ENCODE data around the gene SH3PXD2A.

Gene SH3PXD2A

DNA sequence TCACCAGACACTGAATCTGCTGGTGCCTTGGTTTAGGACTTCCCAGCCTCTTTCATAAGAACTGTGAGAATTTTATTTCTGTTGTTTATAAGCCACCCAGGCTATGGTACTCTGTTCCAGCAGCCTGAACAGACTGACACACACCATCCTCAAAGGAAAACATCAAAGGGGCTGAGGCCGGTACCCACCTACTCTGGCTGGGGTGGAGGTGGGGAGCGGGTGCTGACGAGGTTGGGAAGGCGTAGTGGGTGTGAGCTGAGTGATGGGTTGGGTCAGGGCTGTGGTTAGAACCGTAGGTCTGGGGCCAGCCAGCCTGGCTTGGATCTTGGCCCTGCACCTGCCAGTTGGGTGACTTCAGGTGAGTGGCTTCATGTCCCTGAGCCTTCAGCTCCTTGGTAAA is 136.3 kb downstream of the SH3PXD2A start:
- no peak for DNase-seq

DNA sequence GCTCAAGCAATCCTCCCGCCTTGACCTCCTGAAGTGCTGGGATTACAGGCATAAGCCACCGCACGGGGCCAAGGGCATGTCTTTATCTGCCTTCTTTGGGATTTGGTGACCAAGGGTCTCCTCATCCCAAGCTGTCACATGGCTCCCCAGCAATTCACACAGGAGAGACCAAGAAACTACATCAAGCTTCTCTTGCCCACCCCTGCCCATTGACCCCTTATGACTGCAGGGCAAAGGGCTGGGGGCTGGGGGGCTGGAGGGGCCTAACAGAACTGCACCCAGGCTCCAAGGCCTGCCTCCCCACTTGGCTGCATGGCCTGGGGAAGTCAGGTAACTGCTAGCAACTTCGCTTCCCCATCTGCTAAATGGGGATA is 137.1 kb downstream of the SH3PXD2A start:
- no peak for DNase-seq

DNA sequence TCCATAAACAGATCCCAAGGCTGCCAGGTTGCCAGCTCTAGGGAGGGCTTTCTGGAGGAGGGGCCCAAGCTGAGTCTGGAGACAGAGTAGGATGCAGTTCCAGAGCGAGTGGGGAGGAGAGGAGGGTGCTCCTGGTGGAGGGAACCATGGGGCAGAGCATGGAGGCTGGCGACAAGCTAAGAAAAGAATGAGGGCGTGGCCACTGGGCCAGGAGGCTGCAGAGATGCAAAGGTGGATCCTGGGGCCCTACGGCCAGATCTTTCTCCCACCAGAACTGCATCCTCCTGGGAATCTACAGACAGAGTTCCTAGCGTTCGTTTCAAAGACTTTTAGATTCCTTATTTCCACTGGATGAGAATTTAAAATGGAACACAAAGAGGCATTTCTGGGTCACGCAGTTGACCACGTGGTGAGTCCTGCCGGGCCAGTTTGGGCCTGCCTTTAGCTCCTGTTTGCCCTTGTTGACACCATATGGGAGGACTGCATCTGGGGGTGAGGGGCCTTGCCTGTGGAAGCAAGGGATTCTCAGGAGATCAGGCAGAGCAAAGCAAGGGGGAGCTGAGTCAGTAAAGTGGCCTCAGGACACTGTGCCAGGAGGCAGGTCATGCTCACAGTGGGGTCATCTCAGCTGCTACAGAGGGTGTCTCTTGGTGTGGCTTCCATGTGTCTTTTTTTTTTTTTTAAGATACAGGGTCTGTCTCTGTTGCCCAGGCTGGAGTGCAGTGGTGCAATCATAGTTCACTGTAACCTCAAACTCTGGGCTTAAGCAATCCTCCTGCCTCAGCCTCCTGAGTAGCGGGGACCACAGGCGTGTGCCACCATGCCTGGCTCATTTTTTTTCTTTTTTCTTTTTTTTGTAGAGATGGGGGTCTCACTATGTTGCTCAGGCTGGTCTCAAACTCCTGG is 137.8 kb downstream of the SH3PXD2A start:
- no peak for DNase-seq

DNA sequence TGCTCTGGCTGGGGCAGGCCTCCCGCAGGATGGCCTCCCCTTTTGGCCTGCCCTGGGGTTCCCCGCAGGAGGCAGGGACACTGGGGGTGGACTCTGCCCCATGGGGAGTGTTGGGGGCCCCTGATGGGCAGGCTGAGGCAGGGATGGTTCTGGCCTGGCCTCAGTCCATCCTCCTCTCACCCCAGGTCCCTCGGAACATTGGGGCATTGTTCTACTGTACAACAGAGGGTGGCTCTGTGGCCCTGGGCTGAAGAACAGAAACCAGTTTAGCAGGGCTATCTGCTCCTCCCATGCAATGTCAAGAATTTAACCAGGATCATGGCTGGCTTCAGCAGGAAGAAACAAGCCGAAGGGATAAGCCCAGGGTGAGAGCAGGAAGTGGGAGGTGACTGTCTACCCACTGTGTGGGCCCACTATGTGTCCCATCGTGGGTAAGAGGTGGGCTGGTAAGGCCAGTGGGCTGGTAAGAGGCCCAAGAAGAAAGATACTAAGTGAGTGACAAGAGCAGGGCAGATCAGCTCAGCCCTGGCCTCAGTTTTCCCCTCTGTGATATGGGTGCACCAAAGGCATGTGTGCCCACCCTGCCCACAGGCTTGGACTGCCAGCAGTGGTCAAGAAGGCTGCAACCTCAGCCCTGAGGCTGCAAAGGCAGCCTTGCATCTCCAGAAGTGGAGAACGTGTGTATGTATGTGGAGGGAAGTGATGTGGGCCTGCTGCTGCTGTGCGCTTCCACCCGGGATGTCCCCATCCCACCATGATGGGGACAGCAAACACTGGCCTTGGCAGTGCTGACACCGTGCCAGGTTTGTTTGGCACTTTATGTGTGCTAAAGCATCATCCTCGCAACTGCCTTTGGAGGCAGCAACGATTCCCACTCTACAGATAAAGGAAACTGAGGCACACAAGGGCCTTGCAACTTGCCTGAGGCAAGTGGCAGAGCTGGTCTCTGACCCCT is 138.9 kb downstream of the SH3PXD2A start:
- DNase-seq = no peak

DNA sequence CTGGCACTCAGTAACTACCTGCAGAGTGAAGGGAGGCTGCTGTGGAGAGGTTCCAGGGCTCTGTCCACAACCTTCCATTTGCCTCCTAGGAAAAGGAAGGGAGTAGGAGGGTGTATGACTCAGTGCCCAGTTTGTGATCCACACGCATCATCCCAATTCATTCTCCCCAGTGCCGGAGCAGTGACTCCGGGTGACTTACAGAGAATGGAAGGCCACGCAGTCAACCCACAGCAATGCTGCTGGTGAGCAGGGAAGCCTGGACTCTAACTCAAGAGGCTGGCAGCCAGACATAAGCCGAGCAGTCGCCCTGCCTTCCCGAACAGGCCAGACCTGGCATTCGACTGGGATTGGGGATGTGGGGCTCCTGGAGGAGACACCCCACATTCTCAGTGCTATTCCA is 139.9 kb downstream of the SH3PXD2A start:
- DNase-seq = no peak

DNA sequence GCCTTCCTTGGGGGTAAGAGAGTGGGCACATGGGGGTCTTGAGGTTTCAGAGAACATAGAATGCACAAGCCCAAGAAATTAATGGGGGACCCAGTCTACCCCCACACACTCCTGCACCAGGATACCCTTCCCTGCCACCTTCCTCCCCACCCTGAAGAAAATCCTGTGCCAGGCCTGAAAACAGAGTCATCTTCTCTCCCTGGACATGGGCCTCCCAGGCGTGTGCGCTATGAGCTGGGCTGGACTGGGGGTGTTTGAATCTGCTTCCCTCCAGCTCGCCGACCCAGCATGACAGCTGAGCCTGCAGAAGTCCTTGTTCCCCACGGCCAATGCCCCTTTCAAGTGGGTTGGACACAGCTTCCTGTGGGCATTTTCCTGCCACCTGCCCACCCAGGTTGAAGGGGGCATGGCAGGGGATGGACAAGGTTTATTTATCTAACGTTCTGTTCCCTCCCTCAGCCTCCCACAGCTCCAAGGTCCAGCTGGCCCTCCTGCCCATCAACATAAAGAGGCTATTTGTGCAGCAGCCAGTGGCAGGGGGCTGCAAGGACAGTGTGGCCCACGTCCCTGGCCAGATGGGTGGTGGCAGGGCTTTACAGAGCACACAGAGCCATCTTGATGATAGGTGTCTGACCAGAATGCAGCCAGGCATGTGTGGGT is 141.0 kb downstream of the SH3PXD2A start:
- no peak for DNase-seq

DNA sequence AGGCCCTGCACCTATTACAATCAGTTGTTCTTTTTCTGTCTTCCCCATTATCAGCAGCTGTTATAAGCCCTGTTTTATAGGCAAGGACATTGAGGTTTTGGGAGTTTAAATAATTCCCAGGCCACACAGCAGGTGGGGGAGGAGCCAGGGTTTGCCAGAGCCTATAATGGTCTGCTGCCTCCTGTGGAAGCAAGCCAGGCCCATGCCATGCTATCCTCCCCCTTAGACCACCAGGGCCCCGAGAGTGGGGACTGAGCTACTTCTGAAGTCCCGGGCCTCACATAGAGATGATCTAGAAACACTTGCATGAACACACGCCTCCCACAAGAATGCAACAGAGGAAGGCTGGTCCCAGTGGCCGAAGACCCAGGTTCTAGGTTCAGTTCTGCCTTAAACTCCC is 141.7 kb downstream of the SH3PXD2A start:
- no peak for DNase-seq

DNA sequence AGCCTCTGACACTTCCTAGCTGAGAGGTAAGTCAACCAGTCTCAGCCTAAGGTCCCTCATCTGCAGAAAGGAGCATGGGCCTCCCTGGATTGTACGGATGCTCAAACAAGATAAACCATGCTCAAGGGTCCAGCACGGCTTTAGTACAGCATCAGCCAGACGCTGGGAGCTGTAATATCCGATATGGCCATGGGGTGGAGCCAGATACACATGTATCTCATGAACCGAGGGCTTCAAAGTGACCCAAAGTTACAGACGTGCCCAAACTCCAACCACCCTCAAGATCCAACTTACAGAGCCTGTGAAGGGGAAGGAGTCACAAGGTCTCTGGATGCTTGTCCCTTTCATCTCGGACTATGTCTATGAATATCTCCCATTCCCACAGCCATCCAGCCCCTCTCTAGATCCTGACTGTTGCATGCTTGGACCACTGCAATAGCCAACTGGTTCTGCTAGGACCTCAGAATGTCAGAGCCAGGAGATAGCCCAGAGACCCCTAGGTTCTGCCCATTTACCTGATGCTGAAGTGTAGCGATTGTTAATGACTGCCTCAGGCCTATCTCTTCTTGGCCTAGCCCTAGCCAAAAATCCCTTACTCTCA is 142.4 kb downstream of the SH3PXD2A start:
- peak; percentile 81 to 92 (median 88) for DNase-seq

DNA sequence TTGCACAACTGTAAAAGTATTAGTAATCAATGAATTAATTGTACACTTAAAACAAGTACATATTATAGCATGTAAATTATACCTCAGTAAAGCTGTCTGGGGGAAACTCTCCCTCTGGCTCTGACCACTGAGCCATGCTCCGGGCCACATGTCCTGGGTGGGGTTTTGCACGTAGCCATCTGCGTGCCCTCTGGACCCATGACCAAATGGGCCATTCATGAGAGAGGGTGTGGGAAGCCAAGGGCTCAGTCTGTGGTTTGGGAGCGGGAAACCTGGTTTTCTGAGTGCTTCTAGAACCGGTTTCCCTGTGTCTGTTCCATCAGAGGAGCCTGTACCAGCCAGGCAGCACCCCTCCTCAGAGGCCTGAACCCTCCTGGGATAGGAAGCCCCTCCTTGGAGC is 143.2 kb downstream of the SH3PXD2A start:
- DNase-seq = no peak

DNA sequence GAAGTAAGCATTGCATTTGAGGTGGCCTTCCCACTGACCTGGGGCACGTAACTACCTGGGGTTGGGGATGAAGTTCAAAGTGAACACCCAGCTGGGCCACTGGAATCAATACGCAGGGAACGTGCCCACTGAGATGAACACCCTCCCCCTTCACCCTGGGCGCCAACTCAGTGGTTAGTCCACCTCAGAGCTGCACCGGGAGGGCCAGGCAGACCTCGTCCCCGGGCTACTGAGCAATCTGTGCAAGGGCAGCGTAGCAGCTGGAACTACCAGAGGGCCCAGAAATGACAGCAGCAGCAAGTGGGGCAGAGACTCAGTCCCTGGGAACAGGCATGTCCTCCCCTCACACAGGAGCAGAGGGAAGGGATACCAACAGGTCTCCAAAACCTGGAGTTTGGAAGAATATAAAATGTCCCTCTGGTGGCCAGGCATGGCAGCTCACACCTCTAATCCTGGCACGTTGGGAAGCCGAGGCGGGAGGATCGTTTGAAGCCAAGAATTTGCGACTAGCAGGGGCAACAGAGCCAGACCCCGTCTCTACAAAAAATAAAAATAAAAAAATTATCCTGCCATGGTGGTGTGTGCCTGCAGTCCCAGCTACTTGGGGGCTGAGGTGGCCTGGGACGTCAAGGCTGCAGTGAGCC is 143.9 kb downstream of the SH3PXD2A start:
- no peak for DNase-seq

DNA sequence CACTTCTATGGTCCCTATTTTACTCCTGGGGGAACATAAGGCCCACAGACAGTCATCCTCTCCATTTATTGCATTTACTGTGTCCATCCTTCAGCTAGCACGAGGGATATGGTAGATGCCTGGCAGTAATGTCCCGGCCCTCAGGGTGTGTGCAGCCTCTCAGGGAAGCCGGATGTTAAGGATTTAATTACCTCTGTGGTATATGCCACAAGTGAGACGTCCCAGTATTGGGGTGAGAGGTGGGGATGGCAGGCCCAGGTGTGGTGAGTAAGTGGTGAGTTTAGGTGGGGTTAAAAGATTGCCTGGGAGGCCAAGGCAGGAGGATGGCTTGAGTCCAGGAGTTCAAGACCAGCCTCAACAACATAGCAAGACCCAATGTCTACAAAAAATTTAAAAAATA is 144.9 kb downstream of the SH3PXD2A start:
- no peak for DNase-seq

DNA sequence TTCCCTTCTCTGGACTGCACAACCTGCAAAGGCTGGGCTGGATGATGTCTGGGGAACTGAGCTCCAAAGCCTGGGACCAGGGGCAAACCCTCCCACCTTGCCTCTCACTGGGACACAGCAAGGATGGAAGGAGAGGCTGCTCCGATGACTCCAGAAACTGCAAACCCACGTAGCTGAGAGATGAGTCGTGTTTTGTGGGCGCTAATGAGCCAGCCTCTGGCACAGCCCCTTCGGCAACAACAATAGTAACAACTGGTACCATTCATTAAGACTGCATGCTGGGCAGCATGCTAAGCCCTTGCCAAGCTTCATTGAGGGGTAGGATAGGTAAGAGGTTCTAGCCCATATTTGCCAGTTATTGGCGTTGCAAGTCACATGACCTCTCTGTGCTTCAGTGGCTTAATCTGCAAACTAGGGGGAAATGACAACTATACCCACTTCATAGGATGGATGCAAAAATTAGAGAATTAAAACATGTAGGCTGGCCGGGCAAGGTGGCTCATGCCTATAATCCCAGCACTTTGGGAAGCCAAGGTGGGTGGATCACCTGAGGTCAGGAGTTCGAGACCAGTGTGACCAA is 145.9 kb downstream of the SH3PXD2A start:
- DNase-seq = peak in 2 of 4 experiments; percentile 27

DNA sequence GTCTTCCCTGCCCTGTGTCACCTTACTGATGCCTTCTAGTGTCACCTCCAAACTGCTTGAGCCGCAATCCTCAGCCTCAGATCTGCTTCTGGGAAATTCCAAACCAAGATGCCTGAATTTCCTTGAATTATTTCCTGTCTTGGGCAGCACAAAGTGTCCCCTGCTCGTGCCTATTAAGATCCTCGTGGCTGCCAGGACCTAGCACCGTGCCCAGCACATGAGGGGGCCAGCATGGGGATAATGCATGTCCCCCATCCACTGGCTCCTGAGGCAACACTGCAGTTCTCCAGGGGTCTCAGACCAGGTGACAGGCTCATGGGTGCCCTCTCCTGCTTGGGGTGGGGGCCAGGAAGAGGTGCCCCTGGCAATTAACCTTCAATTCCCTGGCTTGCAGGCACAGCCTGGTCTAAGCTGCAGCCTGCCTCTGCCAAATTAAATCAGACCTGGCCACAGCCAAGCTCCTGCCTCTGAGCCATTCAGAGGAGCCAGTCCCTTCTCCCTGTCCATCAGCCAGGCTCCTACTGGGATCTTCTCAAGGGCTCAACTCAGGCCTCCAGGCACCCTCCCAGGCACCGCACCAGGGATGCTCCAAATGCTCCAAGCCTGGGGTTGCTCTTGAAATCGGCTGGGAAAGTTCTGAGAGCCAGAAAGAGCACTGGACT is 146.6 kb downstream of the SH3PXD2A start:
- no peak for DNase-seq

DNA sequence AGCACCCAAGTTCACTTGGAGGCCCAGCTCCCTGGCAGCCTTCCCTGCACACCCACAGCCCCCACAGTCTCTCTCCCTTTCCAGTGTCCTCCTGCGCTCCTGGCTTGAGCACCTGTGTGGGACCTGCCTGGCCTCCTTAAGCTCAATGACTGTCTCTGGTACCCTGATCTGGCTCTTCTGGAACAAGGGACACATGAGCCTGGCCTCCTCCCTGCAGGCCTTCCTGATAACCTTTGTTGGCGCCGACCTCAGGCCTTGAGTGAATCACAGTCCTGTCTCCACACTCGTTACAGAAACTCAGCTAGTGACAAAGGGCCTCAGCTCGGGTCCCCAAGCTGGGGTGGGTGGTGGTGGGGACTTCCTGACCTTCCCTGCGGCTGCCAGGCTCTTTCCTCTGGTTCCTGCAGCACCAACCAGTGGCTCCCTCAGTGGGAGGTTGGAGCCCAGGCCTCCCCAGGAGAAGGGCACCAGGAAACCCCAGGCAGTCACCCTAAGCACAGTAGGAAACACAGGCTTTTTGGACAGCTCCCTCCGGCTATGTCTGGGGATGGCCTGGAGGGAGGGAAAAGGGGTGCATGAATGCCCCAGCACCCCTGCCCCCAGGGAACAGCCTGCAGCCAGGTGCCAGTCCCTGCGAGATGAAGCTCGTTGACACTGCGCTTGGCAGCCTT is 147.3 kb downstream of the SH3PXD2A start:
- no peak for DNase-seq

DNA sequence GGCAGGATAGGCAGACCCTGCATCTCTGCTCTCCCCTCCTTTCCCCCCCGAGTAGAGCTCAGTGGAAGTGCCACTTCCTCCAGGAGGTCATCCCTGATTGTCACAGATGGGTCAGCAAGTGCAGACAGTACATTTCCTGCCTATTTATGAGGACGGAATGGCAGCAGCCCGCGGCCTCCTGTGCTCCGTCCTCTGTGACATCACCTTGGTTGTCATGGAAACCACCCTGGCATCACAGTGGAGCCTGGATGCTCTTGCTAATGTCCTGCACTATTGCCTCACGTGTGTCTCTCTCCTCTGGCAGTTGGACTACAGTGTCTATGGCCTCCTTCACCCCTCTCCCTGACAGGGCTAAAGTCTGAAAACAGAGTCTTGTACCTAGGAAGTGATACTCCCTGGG is 148.6 kb downstream of the SH3PXD2A start:
- no peak for DNase-seq

DNA sequence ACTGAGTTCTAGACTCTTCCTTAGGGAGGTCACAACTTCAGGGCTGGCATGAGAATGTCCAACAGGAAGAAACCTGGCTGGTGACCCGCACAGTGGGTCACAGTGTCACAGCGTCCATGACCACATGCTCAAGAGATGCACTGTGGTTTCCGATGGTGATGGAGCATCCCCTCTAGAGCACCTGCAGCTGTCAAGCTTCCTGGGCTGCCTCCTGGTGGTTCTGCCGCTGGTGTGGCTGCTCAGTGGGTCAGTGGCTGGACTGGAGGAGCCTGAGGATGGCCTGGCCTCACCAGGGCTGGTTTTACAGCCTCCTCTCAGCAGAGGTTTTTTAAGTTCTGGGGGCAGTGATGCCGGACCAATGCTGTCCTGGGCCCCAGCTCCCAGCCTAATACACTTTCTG is 149.3 kb downstream of the SH3PXD2A start:
- no peak for DNase-seq

DNA sequence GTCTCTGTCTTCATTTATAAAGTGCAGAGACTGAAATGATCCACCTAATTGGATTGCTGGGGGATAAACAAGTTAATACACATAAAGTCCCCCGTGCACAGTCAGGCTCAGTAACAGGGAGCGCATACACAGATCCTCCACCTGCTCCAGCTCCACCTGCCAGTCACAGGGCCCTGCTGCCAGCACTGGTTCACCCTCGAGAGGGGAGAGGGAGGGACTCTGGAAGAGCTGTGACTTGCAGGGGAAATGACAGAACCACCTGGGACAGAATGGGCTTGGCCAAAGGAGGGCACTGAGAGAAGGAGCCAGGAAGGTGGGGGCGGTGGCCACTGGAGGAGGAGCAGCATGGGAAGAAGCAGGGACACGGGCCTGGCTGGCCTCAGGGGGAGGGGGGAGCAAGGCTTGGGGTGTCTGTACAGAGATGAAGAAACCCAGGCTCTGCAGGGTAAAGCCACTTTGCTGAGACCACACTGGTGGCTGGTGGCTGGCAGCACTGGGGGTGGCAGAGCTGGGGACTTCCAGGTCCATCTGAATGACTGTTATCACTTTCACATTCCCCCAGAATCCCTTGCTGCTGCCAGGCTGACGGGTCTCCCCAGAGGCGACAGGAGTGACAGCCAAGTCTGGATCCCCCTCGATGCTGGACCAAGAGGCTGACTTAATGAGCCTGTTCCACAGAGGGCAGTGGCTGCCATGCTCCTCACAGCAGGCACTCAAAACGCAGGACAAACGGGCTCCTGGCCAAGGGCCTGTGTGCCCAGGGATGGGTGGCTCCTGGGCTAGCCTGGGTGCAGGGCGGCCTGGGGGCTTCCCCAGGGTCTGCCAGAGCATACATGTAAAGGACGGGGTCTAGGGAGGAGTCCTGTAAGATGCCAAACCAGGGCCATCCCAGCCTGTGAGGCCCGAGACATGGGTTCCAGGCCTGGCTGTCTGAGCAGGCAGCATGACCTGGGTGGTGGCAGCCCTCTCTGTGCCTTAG is 151.1 kb downstream of the SH3PXD2A start:
- no peak for DNase-seq

DNA sequence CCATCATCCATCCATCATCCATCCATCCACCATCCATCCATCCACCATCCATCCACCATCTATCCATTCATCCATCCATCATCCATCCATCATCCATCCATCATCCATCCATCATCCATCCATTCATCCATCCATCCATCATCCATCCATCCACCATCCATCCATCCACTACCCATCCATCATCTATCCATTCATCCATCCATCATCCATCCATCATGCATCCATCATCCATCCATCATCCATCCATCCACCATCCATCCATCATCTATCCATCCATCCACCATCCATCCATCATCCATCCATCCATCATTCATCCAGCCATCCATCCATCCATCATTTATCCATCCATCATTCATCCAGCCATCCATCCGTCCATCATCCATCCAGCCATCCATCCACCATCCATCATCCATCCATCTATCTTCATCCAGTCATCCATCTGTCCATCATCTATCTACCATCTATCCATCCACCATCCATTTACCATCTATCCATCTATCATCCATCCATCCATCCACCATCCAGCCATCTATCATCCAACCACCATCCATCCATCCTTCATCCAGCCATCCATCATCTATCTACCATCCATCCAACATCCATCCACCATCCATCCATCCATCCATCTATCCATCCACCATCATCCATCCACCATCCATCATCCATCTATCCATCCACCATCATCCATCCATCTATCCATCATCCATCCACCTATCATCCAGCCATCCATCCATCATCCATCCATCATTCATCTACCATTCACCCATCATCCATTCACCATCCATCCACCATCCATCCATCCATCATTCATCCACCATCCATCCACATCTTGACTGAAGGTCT is 153.8 kb downstream of the SH3PXD2A start:
- DNase-seq = no peak

DNA sequence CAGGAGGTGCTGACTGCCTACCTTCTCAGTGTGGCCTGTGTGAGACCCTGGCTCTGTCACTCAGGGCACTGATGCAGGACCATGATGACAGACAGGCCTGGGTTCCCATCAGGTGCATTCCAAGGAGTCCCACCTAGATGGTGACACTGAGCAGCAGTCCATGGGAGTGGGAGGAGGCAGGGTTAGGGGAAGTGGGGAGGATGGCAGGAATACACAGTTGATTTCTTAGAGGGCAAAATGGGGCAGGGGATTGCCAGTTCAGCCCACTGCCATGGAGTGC is 155.0 kb downstream of the SH3PXD2A start:
- DNase-seq = no peak
